Measurements from ENCODE around the gene MAGEF1. TPM values are rescaled to one million over a fixed set of nuclear protein-coding genes. Genes with fewer than 3 reads are reported as not detected.

Gene MAGEF1
- total and polyA plus RNA-seq, 9 of the 15 experiments (the other 6 are each of a cell fraction or from before 2014, with no cell fraction given) = 1.5 to 39.1 (median 19.8) TPM

GRCh38 chr3:184694716-184695115, 17.1 kb downstream of the MAGEF1 start:
- peaks cover 0 to 8% of the 10 kb centered on the region in 2 experiments; a peak in 4 of 5 replicates for H3K4me1 ChIP-seq (replicated peaks in 1 of 2; ENCODE audit: control insufficient read depth in 2 of 2, insufficient read depth in 2 of 2, low read length in 2 of 2)
- no peaks in the 10 kb centered on the region for H3K79me2 ChIP-seq (ENCODE audit: control insufficient read depth, insufficient read depth, low read length)
- H3K9me3 ChIP-seq (replicated peaks; ENCODE audit: control insufficient read depth, insufficient read depth, low read depth, low read length) = no peaks in the 10 kb centered on the region
- no peak overlapping the region for H3K9ac ChIP-seq (ENCODE audit: insufficient read depth in 1 of 2, low read depth in 2 of 2, low read length in 2 of 2)
- in situ Hi-C loops (cut with MboI) = no loop called here
- no peak overlapping the region for H3K4me3 ChIP-seq
- FAIRE-seq (no peak), DNase-seq (ENCODE audit: extremely low read depth in 1 of 4, low spot score in 3 of 4) (no peak), ATAC-seq (no peak)
- H4K20me1 ChIP-seq (replicated peaks; ENCODE audit: control insufficient read depth, insufficient read depth, low read length) = peaks cover 14% of the 10 kb centered on the region; the same call in 1 of the 2 replicates
- no peaks in the 10 kb centered on the region for H3K36me3 ChIP-seq (ENCODE audit: control insufficient read depth, insufficient read depth, low read length)
- H3K27me3 ChIP-seq (ENCODE audit: control insufficient read depth in 2 of 2, insufficient read depth in 2 of 2, low read length in 2 of 2) = peaks cover 59 to 86% of the 10 kb centered on the region in 2 experiments
- TF ChIP-seq VEZF1 (CRISPR knock-in tag; IDR thresholded peaks at IDR 0.05) = no peak
- TF ChIP-seq ERF (CRISPR knock-in tag; IDR thresholded peaks at IDR 0.05) = no peak
- no peak for TF ChIP-seq NCOA2 (IDR thresholded peaks at IDR 0.05; ENCODE audit: partially characterized antibody in 2 of 2)
- TF ChIP-seq KDM1A (IDR thresholded peaks at IDR 0.05) = no peak
- no peak for TF ChIP-seq ESRRA (IDR thresholded peaks at IDR 0.05; ENCODE audit: borderline replicate concordance, low read depth)
- TF ChIP-seq PREB (CRISPR knock-in tag; IDR thresholded peaks at IDR 0.05) = no peak
- no peak for TF ChIP-seq ATF1 (CRISPR knock-in tag; IDR thresholded peaks at IDR 0.05)
- no peak for TF ChIP-seq ATF1 (tag; IDR thresholded peaks at IDR 0.05)
- TF ChIP-seq HDAC6 (IDR thresholded peaks at IDR 0.05; ENCODE audit: low read depth, low read length) = no peak
- H3K4me2 ChIP-seq (ENCODE audit: insufficient read depth, low read length) = no peak overlapping the region
- ChIA-PET CTCF (ENCODE audit: low intra/inter-chr PET ratio) (no interaction called here), POLR2A (interaction anchor here (2.2 kb wide), 1 partner anchor 17 kb away, joined by 9 read pairs; the partner anchor contains the start of gene MAGEF1)
- no TSS peak for BruUV-seq (replicated peaks)
- WGBS (ENCODE audit: insufficient coverage, low coverage, missing lambda C conversion rate) = 13% methylated on average over 3 of the region's 3 CpGs
- intact Hi-C loops (cut with micrococcal nuclease) = no loop called here
- no peak overlapping the region for H3K27ac ChIP-seq (ENCODE audit: extremely low read depth, low read depth, low read length)
- H2AFZ ChIP-seq (ENCODE audit: low read depth, low read length) = no peak overlapping the region
- no peaks in the 10 kb centered on the region for H3K9me1 ChIP-seq (ENCODE audit: control insufficient read depth, insufficient read depth, low read length)
